Right lobe of liver (tissue), 4 donors: ENCODE measurements around the gene THBS4.

Source experiments
- POLR2A ChIP-seq: fragments of 450-650 bp; IDR thresholded peaks from one replicate; pipeline ENCODE4 v1.6.1; 2017; ENCODE audit warnings: antibody characterized with exemption, mild to moderate bottlenecking
- TF ChIP-seq, protein P1 (sequence below), 4 donors: fragments of 200-600 bp in 3 of 4; fragments of 450-650 bp in 1 of 4; IDR thresholded peaks; one replicate each; pipeline versions ENCODE4 v1.5.1 to v1.8.0; 2016 to 2022; ENCODE audit warnings: antibody characterized with exemption in 4 of 4, mild to moderate bottlenecking in 2 of 4
- donor health status: DM: no; HTN: no; CAD: no.
- donor health status: DM: no; HTN: no; CAD: no.
- donor health status: DM: no; HTN: yes; CAD: no.

DNA sequence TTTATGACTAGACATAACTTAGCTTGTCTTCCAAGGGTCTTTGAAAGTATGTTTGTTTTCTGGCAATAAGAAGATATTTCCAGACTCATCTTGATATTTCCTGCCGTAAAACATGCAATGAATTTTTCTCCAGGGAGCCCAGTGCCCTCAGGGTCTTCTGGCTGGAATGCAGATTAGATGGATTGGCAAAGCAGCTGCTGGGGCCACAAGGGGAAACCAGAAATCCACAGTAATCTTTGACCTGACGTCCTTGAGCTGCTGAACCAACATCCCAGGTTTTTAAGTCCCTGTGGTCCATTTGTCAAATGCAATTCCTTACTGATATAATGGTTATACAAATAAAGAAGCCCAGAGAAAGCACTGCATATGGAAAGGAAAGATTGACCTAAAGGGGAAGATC, 93.0 kb downstream of the THBS4 start:
- TF ChIP-seq, protein P1, sequence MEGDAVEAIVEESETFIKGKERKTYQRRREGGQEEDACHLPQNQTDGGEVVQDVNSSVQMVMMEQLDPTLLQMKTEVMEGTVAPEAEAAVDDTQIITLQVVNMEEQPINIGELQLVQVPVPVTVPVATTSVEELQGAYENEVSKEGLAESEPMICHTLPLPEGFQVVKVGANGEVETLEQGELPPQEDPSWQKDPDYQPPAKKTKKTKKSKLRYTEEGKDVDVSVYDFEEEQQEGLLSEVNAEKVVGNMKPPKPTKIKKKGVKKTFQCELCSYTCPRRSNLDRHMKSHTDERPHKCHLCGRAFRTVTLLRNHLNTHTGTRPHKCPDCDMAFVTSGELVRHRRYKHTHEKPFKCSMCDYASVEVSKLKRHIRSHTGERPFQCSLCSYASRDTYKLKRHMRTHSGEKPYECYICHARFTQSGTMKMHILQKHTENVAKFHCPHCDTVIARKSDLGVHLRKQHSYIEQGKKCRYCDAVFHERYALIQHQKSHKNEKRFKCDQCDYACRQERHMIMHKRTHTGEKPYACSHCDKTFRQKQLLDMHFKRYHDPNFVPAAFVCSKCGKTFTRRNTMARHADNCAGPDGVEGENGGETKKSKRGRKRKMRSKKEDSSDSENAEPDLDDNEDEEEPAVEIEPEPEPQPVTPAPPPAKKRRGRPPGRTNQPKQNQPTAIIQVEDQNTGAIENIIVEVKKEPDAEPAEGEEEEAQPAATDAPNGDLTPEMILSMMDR (IDR thresholded peaks at IDR 0.05), result no peak
- TF ChIP-seq POLR2A, result no peak
